Ectodermal cell (in vitro differentiated cells): ENCODE data around the gene AIF1L.
"Not testable (repeated sequence)": the region's sequence is repeated elsewhere in the genome, so short reads cannot be mapped to it uniquely, and the experiment has no call there.

Source experiments
- H3K27ac ChIP-seq: 2 replicates; pipeline ENCODE4 v1.7.0; 2013; ENCODE audit warnings: mild to moderate bottlenecking, low read depth, low read length; ENCODE audit not compliant: insufficient read depth, poor library complexity, severe bottlenecking
- H3K27me3 ChIP-seq: 2 replicates; pipeline ENCODE4 v1.7.0; 2013; ENCODE audit warnings: mild to moderate bottlenecking, low read length; ENCODE audit not compliant: insufficient read depth, control insufficient read depth, poor library complexity, severe bottlenecking
- H3K36me3 ChIP-seq: one replicate; pipeline ENCODE4 v1.7.0; 2013; ENCODE audit warnings: low read length; ENCODE audit not compliant: control insufficient read depth, insufficient read depth
- H3K4me1 ChIP-seq: one replicate; pipeline ENCODE4 v1.7.0; 2013; ENCODE audit warnings: low read length; ENCODE audit not compliant: control insufficient read depth, insufficient read depth
- H3K4me3 ChIP-seq: 2 replicates; pipeline ENCODE4 v1.7.0; 2013; ENCODE audit warnings: low read depth, low read length, control low read depth; ENCODE audit not compliant: insufficient read depth
- H3K9me3 ChIP-seq: 2 replicates; pipeline ENCODE4 v1.7.0; 2013; ENCODE audit warnings: mild to moderate bottlenecking, low read length, moderate library complexity; ENCODE audit not compliant: control insufficient read depth
- WGBS, 2 experiments: methylation state at CpG; one replicate each; pipeline ENCODE4 v1.1.7; 2013; ENCODE audit warnings: missing lambda C conversion rate in 2 of 2; 5-methylcytosine and 5-hydroxymethylcytosine counted together

The AIF1L gene

GRCh38 chr9:131142160-131142559, 45.8 kb downstream of the AIF1L start:
- Histone ChIP-seq H3K9me3 (no peaks in the 10 kb centered on the region), H3K4me3 (no peak overlapping the region), H3K36me3 (peaks cover 31% of the 10 kb centered on the region), H3K27ac (no peak overlapping the region), H3K27me3 (no peaks in the 10 kb centered on the region), H3K4me1 (peaks cover 10% of the 10 kb centered on the region)
- WGBS, 2 experiments: 89 to 96% methylated on average over 3 of the region's 3 CpGs

- peak overlapping the region; percentile 9 for H3K27ac ChIP-seq
- peaks cover 10% of the 10 kb centered on the region for H3K4me1 ChIP-seq
- H3K9me3 ChIP-seq: no peaks in the 10 kb centered on the region
- no peak overlapping the region for H3K4me3 ChIP-seq
- H3K36me3 ChIP-seq: peaks cover 36% of the 10 kb centered on the region
- no peaks in the 10 kb centered on the region for H3K27me3 ChIP-seq
- WGBS, 2 experiments: 14 to 18% methylated on average over 3 of the region's 3 CpGs
Observed at GRCh38 chr9:131144201-131144600, 47.9 kb downstream of the AIF1L start.

GRCh38 chr9:131145245-131145644, 48.9 kb downstream of the AIF1L start:
- Histone ChIP-seq H3K36me3 (peaks cover 31% of the 10 kb centered on the region), H3K4me1 (peaks cover 10% of the 10 kb centered on the region), H3K27me3 (no peaks in the 10 kb centered on the region), H3K27ac (no peak overlapping the region), H3K9me3 (no peaks in the 10 kb centered on the region), H3K4me3 (no peak overlapping the region)
- WGBS, 2 experiments: 90 to 97% methylated on average over 2 of the region's 2 CpGs

- H3K27me3 ChIP-seq: no peaks in the 10 kb centered on the region
- peaks cover 33% of the 10 kb centered on the region for H3K36me3 ChIP-seq
- peaks cover 10% of the 10 kb centered on the region for H3K4me1 ChIP-seq
- H3K27ac ChIP-seq: no peak overlapping the region
- WGBS, 2 experiments: 96 to 100% methylated on average over 4 of the region's 4 CpGs
- no peak overlapping the region for H3K4me3 ChIP-seq
- H3K9me3 ChIP-seq: no peaks in the 10 kb centered on the region
Observed at GRCh38 chr9:131146186-131146585, 49.9 kb downstream of the AIF1L start.

GRCh38 chr9:131148276-131148675, 51.9 kb downstream of the AIF1L start:
- H3K27me3 ChIP-seq: no peaks in the 10 kb centered on the region
- H3K27ac ChIP-seq: no peak overlapping the region
- 96 to 99% methylated on average over 3 of the region's 3 CpGs for WGBS, 2 experiments
- H3K9me3 ChIP-seq: no peaks in the 10 kb centered on the region
- peaks cover 10% of the 10 kb centered on the region for H3K4me1 ChIP-seq
- H3K4me3 ChIP-seq: no peak overlapping the region
- peaks cover 41% of the 10 kb centered on the region for H3K36me3 ChIP-seq

- no peaks in the 10 kb centered on the region for H3K27me3 ChIP-seq
- no peak overlapping the region for H3K27ac ChIP-seq
- H3K4me3 ChIP-seq: no peak overlapping the region
- 80 to 85% methylated on average over 6 to 7 of the region's 7 CpGs for WGBS, 2 experiments
- no peaks in the 10 kb centered on the region for H3K9me3 ChIP-seq
- peaks cover 5% of the 10 kb centered on the region for H3K4me1 ChIP-seq
- peaks cover 47% of the 10 kb centered on the region for H3K36me3 ChIP-seq
Observed at GRCh38 chr9:131148966-131149687, 52.8 kb downstream of the AIF1L start.

- Histone ChIP-seq H3K4me3 (no peak overlapping the region), H3K36me3 (peaks cover 48% of the 10 kb centered on the region), H3K27me3 (no peaks in the 10 kb centered on the region), H3K27ac (no peak overlapping the region), H3K9me3 (no peaks in the 10 kb centered on the region), H3K4me1 (no peaks in the 10 kb centered on the region)
- 80 to 82% methylated on average over 5 of the region's 5 CpGs for WGBS, 2 experiments
Observed at GRCh38 chr9:131149688-131150053, 53.3 kb downstream of the AIF1L start.

- no peak overlapping the region for H3K27ac ChIP-seq
- WGBS, 2 experiments: 95 to 96% methylated on average over 4 of the region's 4 CpGs
- peaks cover 39% of the 10 kb centered on the region for H3K36me3 ChIP-seq
Observed at GRCh38 chr9:131153595-131153994, 57.3 kb downstream of the AIF1L start.

GRCh38 chr9:131158673-131159072, 62.3 kb downstream of the AIF1L start:
- peaks cover 38% of the 10 kb centered on the region for H3K36me3 ChIP-seq
- 89 to 97% methylated on average over 1 of the region's 1 CpG for WGBS, 2 experiments
- not testable (repeated sequence) for H3K9me3 ChIP-seq, H3K4me3 ChIP-seq, H3K27me3 ChIP-seq, H3K4me1 ChIP-seq, H3K27ac ChIP-seq

More at GRCh38 chr9:131153595-131153994, 57.3 kb downstream of the AIF1L start:
- no peaks in the 10 kb centered on the region for H3K9me3 ChIP-seq
- no peak overlapping the region for H3K4me3 ChIP-seq
- H3K27me3 ChIP-seq: no peaks in the 10 kb centered on the region
- H3K4me1 ChIP-seq: no peaks in the 10 kb centered on the region

GRCh38 chr9:131160416-131161112, 64.2 kb downstream of the AIF1L start:
- Histone ChIP-seq H3K9me3 (no peaks in the 10 kb centered on the region), H3K4me1 (no peaks in the 10 kb centered on the region), H3K27ac (no peak overlapping the region), H3K4me3 (no peak overlapping the region), H3K27me3 (no peaks in the 10 kb centered on the region), H3K36me3 (peaks cover 45% of the 10 kb centered on the region)
- WGBS, 2 experiments: 96 to 100% methylated on average over 1 of the region's 1 CpG
